Parathyroid adenoma (tissue), 2 donors: ENCODE measurements around the gene ARHGEF7.

Source experiments
- H2AFZ ChIP-seq: fragments of 300-600 bp; sonication (generic); one replicate; pipeline ENCODE4 v1.7.0; 2017; ENCODE audit warnings: antibody characterized with exemption, mild to moderate bottlenecking
- H3K27ac ChIP-seq: fragments of 300-600 bp; sonication (generic); one replicate; pipeline ENCODE4 v1.7.0; 2017
- H3K27me3 ChIP-seq: fragments of 300-600 bp; sonication (generic); one replicate; pipeline ENCODE4 v1.7.0; 2017; ENCODE audit warnings: low read length; ENCODE audit not compliant: control insufficient read depth, insufficient read depth
- H3K36me3 ChIP-seq: fragments of 300-600 bp; sonication (generic); one replicate; pipeline ENCODE4 v1.7.0; 2017; ENCODE audit warnings: low read length; ENCODE audit not compliant: control insufficient read depth, insufficient read depth
- H3K4me1 ChIP-seq: fragments of 300-600 bp; sonication (generic); one replicate; pipeline ENCODE4 v1.7.0; 2017; ENCODE audit warnings: control low read depth
- H3K4me2 ChIP-seq: fragments of 300-600 bp; sonication (generic); one replicate; pipeline ENCODE4 v1.7.0; 2017; ENCODE audit warnings: low read length
- H3K4me3 ChIP-seq: fragments of 300-600 bp; sonication (generic); one replicate; pipeline ENCODE4 v1.7.0; 2017; ENCODE audit warnings: low read depth, low read length
- H3K79me2 ChIP-seq: fragments of 300-600 bp; sonication (generic); one replicate; pipeline ENCODE4 v1.7.0; 2017; ENCODE audit warnings: control low read depth
- H3K9ac ChIP-seq: fragments of 300-600 bp; sonication (generic); one replicate; pipeline ENCODE4 v1.7.0; 2017; ENCODE audit warnings: mild to moderate bottlenecking
- H3K9me3 ChIP-seq: fragments of 300-600 bp; sonication (generic); one replicate; pipeline ENCODE4 v1.7.0; 2017; ENCODE audit warnings: low read length; ENCODE audit not compliant: control insufficient read depth
- TF ChIP-seq, protein P1 (sequence below): fragments of 300-600 bp; sonication (generic); IDR thresholded peaks from one replicate; pipeline ENCODE4 v1.7.0; 2017; ENCODE audit warnings: antibody characterized with exemption, mild to moderate bottlenecking
- donor health status: primary hyperparathyroidism.

ARHGEF7 gene

DNA sequence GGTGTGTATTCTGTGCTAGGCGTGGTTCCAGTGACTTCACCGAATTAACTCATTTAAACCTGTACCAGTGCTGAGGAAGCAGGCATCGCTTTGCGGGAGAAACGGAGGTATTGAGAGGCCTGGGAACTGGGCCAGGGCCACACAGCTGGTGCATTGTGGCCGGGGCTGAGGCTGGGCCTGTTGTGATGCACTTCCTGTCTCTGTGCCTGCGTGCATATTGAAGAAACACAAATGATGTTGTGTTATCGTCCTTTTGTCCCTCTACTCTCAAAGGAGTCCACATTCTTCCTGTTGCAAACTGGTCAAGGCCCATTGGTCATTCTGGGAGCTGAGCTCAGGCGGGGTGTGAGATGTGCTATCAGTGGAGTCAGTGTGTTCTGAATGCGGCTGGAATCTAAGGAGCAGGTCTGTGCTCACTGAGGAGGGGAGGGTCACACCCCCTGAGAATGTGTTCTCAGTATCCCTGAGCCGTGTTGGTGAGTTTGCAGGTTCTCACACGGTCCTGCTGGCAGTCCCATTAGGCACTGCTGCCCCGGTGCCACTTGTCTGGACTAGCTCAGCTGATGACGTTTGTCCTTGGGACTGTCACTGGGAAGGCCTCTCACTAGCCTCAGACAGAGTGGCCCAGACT, 62.1 kb downstream of the ARHGEF7 start:
- TF ChIP-seq, protein P1, sequence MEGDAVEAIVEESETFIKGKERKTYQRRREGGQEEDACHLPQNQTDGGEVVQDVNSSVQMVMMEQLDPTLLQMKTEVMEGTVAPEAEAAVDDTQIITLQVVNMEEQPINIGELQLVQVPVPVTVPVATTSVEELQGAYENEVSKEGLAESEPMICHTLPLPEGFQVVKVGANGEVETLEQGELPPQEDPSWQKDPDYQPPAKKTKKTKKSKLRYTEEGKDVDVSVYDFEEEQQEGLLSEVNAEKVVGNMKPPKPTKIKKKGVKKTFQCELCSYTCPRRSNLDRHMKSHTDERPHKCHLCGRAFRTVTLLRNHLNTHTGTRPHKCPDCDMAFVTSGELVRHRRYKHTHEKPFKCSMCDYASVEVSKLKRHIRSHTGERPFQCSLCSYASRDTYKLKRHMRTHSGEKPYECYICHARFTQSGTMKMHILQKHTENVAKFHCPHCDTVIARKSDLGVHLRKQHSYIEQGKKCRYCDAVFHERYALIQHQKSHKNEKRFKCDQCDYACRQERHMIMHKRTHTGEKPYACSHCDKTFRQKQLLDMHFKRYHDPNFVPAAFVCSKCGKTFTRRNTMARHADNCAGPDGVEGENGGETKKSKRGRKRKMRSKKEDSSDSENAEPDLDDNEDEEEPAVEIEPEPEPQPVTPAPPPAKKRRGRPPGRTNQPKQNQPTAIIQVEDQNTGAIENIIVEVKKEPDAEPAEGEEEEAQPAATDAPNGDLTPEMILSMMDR: no peak
- Histone ChIP-seq H3K27ac (peak overlapping the region; percentile 69), H3K4me3 (no peak overlapping the region), H3K9ac (no peak overlapping the region), H3K4me1 (no peaks in the 10 kb centered on the region), H3K36me3 (no peaks in the 10 kb centered on the region), H3K9me3 (no peaks in the 10 kb centered on the region), H3K4me2 (no peak overlapping the region), H3K79me2 (peaks cover 27% of the 10 kb centered on the region), H2AFZ (no peak overlapping the region), H3K27me3 (no peaks in the 10 kb centered on the region)

DNA sequence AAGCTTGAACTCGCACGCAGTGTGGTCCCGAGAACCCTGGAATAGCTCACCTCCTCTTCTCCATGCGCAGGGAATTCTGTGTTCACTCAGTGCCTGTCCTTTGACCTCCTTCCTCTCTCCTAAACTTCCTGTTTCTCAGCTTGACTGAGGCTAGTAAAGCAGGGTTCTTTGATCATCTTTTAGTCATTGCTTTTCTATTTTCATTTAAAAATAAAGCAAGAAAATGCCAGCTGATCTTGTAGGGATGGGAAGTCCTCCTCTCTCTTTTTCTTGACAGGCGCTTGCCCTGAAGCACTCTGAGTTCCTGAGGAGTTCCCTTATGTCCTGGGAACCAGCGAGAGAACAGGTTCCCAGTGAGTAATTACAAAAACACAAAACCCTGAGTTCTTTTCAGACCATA, 62.8 kb downstream of the ARHGEF7 start:
- H3K36me3 ChIP-seq: no peaks in the 10 kb centered on the region
- no peak overlapping the region for H2AFZ ChIP-seq
- peak overlapping the region; percentile 69 for H3K27ac ChIP-seq
- TF ChIP-seq, protein P1: no peak
- no peaks in the 10 kb centered on the region for H3K9me3 ChIP-seq
- no peaks in the 10 kb centered on the region for H3K27me3 ChIP-seq
- no peak overlapping the region for H3K9ac ChIP-seq
- no peak overlapping the region for H3K4me3 ChIP-seq
- H3K4me2 ChIP-seq: no peak overlapping the region
- H3K4me1 ChIP-seq: no peaks in the 10 kb centered on the region
- H3K79me2 ChIP-seq: peaks cover 32% of the 10 kb centered on the region

DNA sequence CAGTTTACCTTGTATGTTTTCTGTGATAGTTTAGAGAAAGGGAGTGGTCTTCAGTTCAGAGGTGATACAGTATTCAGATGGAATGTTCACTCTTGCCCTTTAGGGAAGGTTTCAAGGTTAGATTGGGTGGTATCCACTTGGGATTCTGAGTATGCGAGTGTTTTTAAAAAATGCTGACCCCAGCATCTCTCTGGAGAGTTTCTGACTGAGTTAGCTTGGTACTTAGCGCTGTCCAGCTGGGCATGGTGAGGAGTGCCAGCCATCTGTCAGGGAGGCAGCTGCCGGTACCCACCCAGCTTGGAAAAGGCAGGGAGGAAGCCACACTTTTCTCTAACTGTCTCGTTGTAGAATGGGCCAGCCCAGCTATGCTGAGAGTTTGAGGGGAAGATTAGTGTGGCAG, 63.3 kb downstream of the ARHGEF7 start:
- no peaks in the 10 kb centered on the region for H3K27me3 ChIP-seq
- peaks cover 29% of the 10 kb centered on the region for H3K79me2 ChIP-seq
- no peaks in the 10 kb centered on the region for H3K36me3 ChIP-seq
- H3K4me3 ChIP-seq: no peak overlapping the region
- no peak overlapping the region for H3K4me2 ChIP-seq
- no peaks in the 10 kb centered on the region for H3K9me3 ChIP-seq
- peak overlapping the region; percentile 69 for H3K27ac ChIP-seq
- TF ChIP-seq, protein P1: no peak
- no peaks in the 10 kb centered on the region for H3K4me1 ChIP-seq
- H3K9ac ChIP-seq: no peak overlapping the region
- H2AFZ ChIP-seq: no peak overlapping the region

DNA sequence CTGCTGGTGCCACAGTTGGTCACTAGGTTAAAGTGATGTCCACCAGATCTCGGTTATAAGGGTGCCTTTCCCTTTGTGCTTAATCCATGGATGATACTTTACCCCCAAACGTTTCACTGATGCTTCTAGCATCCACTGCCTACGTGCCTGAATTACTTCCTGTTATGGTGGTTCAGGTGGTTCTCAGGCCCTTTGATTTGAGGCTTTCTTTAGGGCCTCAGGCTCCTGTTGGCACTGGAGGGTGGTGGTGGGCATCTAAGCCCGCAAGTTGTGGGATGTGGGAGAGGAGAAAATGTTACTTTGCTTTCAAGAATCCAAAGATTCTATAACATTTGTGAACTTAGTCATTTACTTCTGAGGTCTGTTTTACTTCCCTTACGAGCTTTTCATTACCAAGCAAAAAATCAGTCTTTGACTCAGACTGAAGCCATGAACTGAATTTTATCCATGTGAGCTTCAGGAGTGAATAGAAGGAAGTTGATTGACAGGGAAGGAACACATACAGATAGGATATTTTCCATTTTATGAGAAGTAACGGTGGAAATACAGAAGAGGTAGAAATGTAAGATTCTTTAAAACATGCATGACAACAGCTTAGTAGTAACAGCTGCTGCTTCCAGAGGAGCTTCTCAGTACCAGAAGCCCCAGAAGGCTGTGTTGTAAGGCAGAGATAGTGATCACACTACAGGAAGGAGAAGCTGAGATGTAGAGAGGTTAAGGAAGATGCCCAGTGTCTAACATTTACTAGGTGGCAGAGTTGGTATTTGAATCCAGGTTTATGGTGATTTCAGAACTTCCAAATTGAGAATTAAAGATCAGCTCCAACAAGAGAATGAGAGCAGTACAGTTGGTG, 65.0 kb downstream of the ARHGEF7 start:
- Histone ChIP-seq H3K36me3 (no peaks in the 10 kb centered on the region), H3K4me3 (no peak overlapping the region), H3K9ac (no peak overlapping the region), H3K9me3 (no peaks in the 10 kb centered on the region), H3K79me2 (peaks cover 35% of the 10 kb centered on the region), H3K27ac (no peak overlapping the region), H3K4me1 (peaks cover 4% of the 10 kb centered on the region), H3K4me2 (no peak overlapping the region), H3K27me3 (no peaks in the 10 kb centered on the region), H2AFZ (no peak overlapping the region)
- TF ChIP-seq, protein P1: no peak
